GM19372 (cell line): ENCODE data around the gene RENBP.
A peak's percentile ranks its signal among the peaks of the same experiment; 100 is the strongest.

ENCODE experiments used
- ATAC-seq: cut with Tn5 transposase; IDR thresholded peaks from one replicate; pipeline ENCODE4 v1.9.1; 2021; ENCODE audit warnings: mild to moderate bottlenecking, low read depth, moderate library complexity; ENCODE audit not compliant: unreplicated experiment

The RENBP gene

DNA sequence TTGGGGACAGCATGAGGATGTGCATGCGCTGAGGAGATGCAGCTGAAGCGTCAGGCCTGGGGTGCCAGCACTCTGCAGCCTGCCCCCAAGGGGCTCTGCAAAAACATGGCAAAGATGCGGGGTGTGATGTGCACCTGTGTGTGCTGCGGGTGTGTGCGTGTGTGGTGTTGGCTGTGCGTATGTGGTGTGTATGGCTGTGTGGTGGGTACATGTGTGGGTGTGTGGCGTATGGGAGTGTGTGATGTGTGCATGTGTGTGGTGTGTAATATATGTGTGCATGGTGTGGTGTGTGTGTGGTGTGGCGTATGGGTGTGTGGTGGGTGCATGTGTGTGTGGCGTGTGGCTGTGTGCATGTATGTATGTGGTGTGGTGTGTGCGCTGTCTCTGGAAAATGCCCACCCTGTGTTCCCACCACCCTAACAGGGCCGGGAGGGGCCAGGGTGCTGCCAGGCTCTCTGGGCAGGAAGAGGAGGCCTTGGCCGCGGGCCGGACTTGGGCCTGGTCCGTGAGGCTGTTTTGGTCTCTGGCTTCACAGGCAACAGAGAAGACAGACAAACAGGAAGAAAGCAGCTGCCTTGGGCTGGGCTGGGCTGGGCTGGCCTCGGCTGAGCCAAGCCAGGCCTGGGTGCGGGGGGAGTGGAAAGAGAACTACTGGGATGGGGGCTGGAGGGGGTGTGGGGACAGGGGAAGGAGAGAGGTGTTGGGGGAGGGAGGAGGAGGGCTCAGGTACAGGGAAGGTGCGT is 41.0 kb downstream of the RENBP start:
- no peak for ATAC-seq

DNA sequence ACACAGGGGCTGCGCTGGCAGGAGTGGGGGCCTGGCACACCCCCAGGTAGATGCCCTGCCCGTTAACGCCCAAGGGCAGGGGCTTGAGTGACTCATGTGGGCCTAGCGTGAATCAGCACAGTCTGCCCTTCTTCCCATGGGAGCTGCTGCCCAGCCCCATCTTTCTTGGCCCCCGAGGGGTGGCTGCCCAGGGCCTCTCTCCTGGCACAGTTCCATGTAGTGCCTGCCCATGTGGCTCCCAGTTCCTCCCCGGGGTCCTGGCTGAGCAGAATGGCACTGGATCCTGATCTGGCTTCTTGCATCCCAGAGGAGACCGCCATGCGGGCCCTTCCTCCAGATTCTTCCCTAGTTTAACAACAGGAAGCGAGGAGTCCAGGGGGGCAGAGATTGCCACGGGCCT is 42.1 kb downstream of the RENBP start:
- no peak for ATAC-seq

DNA sequence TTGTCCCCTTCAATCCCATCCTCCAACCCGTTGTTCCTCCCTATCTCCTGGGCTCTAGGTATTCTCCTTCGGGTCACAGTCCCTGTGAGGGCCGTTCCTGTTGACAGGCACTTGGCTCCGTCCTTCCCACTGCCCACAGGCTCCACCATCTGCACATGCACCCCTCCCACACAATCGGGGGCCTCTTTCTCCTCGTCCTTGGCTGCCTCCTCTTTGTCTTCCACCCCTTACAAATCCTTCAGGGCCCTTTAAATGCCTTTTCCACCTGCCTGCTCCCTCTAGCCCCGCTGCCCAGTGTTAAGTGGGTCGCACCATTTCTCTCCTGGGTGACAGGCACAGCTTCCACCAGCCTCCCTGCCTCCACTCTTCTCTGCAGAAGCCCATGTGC is 42.7 kb downstream of the RENBP start:
- ATAC-seq = no peak

DNA sequence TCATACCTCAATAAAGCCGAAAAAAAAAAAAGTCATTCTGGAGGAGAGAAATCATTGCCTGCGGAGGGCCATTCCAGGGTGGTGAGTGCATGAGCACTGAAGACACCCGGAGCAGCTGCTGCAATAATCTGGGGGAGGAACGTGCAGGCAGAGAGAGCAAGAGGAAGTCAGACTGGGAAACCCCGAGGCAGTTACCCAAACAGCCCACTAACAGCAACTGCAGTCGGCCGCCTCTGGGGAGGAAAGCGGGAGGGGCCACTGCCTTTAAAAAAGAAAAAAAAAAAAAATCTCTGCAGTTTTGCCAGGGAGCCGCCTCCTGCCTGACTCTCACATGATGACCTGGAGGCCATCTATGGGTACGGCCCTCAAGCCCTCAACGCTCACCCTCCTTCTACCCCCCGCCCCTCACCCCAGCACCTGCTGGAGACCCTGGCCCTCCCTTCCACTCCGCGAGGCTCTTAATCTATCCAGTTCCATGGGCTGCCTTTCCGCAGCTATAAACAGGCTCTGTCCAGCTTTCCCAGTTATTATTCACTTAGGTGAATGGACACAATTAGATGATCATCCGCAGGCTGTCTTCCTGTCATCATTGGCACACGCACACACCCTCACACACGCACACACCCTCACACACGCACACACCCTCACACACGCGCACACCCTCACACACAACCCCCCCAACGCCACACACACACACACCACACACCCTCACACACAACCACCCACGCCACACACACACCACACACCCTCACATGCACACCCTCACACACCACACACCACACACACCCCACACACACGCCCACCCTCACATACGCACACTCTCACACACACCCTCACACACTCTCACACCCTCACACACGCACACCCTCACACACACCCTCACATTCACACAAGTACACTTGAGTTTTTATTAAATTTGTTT is 43.4 kb downstream of the RENBP start:
- ATAC-seq = peak; percentile 64

DNA sequence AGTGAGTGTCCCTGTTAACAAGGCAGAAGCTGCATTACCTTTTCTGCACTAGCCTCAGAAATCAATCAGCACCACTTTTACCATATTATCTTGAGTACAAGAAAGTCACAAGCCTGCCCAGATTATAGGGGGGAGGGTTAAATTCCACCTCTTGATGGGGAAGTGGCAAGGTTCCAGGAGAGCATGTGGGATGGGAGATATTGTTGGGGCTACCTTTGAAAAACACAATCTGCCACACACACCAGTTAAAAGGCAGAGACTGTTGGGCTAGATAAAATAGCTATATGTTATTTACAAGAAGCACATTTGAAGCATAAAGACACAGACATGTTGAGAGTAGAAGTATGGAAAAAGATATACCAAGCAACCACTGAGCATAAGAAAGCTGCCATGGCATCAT is 46.5 kb downstream of the RENBP start:
- no peak for ATAC-seq

DNA sequence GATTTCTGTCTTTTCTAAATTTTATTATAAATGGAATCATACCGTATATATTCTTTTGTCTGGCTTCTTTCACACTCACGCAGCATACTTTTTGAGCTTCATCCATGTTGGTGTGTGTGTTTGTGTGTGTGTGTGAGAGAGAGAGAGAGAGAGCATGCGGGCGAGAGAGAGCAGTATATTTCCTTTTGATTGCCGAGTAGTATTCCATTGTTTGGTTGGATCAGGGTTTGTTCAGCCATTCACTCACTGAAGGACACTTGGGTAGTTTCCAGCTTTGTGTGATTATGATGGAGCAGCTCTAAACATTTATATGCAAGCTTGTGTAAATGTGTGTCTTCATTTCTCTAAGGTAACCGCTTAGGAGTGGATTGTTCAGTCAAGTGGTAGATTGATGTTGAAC is 55.3 kb downstream of the RENBP start:
- no peak for ATAC-seq

DNA sequence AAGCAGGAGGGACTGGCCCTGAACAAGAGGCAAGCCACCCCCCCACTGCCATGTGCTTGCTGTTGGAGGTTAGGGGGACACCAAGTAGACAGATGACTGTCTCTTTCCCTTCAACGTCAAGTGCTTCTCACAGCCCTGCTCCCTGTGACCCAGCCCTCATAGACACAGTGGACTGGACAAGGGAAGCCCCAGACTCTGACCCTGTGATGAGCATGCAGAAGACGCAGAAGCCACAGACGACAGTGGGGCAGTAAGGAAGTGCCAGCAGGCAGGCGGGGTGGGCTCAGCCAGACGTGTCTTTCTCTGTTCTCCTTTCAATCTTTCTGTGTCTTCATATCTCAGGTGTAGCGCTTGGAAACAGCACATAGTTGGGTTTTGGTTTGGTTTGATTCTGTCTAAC is 56.1 kb downstream of the RENBP start:
- no peak for ATAC-seq

DNA sequence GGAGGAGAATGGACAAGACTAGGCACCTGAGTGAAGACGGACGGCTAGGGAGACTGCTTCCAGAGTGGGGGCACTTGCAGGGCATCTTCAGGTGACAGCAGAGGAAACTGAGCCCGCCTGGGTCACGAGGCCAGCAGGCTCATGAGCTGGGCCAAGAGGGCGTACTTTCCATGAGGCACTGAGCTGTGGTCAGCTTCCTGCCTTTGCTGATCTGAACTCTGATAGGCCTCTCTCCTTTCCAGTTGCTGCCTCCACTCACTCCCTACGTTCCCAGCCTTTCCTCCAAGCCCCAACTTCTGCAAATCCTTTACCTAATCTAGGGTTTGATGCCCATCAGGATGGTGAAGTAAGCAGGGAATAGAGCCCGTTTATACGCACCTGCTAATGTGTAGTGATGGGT is 57.1 kb downstream of the RENBP start:
- ATAC-seq = no peak

DNA sequence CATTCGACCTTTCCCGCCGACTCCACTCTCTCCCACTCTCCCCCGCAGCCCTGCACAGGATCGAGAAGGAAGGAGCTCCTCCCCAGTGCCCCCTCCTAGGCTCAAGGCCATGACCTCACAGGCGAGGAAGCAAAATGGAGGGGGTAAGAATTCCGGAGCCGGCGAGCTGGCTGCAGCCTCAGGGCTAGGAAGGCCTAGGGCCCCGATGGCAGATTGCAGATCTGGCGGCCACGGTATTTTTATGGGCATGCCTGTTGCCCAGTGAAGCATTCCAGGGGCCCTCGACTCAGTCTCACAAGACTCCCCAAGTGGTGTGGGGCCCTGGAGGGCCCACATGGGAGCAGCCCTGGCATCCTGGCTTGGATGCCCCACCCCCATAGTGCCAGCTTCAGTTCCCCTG is 57.5 kb downstream of the RENBP start:
- ATAC-seq = no peak

DNA sequence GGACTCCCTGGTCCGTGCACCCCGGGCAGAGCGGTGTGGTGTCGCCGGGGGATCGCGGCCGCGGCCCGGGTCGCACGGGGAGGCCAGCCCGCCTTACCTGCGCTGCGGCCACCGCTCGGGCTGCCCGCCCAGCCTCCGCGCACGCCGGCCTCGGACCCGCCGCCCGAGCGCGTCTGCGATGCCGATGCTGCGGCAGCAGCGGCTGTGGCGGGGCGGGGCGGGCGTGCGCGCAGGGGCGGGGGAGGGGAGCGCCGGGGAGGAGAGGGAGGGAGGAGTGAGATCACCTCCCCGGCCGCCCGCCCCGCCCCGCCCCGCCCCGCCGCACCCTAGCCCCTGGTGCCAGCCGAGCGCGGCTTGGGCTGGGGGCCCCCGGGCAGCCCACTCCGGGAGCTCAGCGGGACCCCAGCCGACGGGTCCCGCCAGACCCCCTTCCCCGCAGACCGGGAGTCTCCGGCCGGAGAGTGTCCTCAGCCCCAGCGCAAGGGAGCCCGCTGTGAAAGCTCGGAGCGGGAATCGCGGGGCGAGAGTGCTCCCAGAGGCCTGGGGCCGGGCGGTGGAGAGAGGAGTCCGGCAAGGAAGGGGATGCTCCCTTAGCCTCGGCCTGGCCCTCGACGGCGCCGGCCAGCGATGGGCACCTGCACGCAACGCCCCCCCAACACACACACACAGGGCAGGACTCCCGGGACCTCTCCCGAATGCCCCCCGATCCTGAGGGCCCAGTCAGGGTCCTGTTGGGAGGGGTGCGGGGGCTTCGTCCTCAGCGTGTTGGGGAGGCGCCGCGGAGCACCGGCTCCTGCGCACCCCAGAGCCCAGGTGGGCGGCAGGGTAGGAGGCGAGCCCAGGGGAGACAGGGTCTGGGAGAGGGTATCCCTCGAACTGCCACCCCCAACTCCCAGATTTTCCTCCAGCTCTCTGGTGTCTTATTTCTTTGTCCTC is 58.2 kb downstream of the RENBP start, which contains the start of gene L1CAM:
Gene L1CAM (minus strand): TSS at position 206 of the 936 bp plus-strand sequence. CDS start 10,337 bp downstream, outside the sequence.
- ATAC-seq = no peak
